Muscle layer of duodenum (tissue), 2 donors: ENCODE measurements around the gene KCND3.

Experiments
- H3K27ac ChIP-seq: one replicate; pipeline ENCODE4 v1.7.0; 2013; ENCODE audit warnings: mild to moderate bottlenecking, low read length
- H3K27me3 ChIP-seq: one replicate; pipeline ENCODE4 v1.7.0; 2013; ENCODE audit warnings: low read depth, mild to moderate bottlenecking, control low read depth, low read length
- H3K36me3 ChIP-seq, 2 donors: one replicate each; pipeline ENCODE4 v1.7.0; 2013; ENCODE audit warnings: low read length in 2 of 2, control low read depth in 1 of 2, mild to moderate bottlenecking in 1 of 2; ENCODE audit not compliant: insufficient read depth in 2 of 2, control insufficient read depth in 1 of 2
- H3K4me1 ChIP-seq, 2 donors: one replicate each; pipeline ENCODE4 v1.7.0; 2013; ENCODE audit warnings: low read length in 2 of 2, mild to moderate bottlenecking in 2 of 2, control low read depth in 1 of 2, moderate library complexity in 1 of 2; ENCODE audit not compliant: insufficient read depth in 2 of 2, control insufficient read depth in 1 of 2
- H3K4me3 ChIP-seq, 2 donors: one replicate each; pipeline ENCODE4 v1.7.0; 2013; ENCODE audit warnings: low read length in 2 of 2, low read depth in 1 of 2, mild to moderate bottlenecking in 1 of 2
- H3K9me3 ChIP-seq, 2 donors: one replicate each; pipeline ENCODE4 v1.7.0; 2013; ENCODE audit warnings: low read length in 2 of 2, control low read depth in 1 of 2, mild to moderate bottlenecking in 1 of 2; ENCODE audit not compliant: control insufficient read depth in 1 of 2
- donor health status: healthy.

KCND3 gene

GRCh38 chr1:111855260-111855659, 134.2 kb downstream of the KCND3 start:
- H3K4me3 ChIP-seq: no peak overlapping the region
- no peak overlapping the region for H3K27ac ChIP-seq
- no peaks in the 10 kb centered on the region for H3K9me3 ChIP-seq
- H3K27me3 ChIP-seq: no peaks in the 10 kb centered on the region
- H3K4me1 ChIP-seq: no peaks in the 10 kb centered on the region
- H3K36me3 ChIP-seq: no peaks in the 10 kb centered on the region

- Histone ChIP-seq H3K4me1 (no peaks in the 10 kb centered on the region), H3K36me3 (no peaks in the 10 kb centered on the region), H3K4me3 (no peak overlapping the region), H3K27ac (no peak overlapping the region), H3K9me3 (no peaks in the 10 kb centered on the region), H3K27me3 (no peaks in the 10 kb centered on the region)
Measured at GRCh38 chr1:111852261-111852721, 137.2 kb downstream of the KCND3 start.

GRCh38 chr1:111851552-111851951, 137.9 kb downstream of the KCND3 start:
- H3K27me3 ChIP-seq: no peaks in the 10 kb centered on the region
- no peaks in the 10 kb centered on the region for H3K36me3 ChIP-seq
- H3K4me1 ChIP-seq: no peaks in the 10 kb centered on the region
- no peaks in the 10 kb centered on the region for H3K9me3 ChIP-seq
- H3K27ac ChIP-seq: no peak overlapping the region
- H3K4me3 ChIP-seq: no peak overlapping the region

- no peaks in the 10 kb centered on the region for H3K36me3 ChIP-seq
- no peak overlapping the region for H3K27ac ChIP-seq
- no peak overlapping the region for H3K4me3 ChIP-seq
- H3K4me1 ChIP-seq: no peaks in the 10 kb centered on the region
- H3K9me3 ChIP-seq: no peaks in the 10 kb centered on the region
- no peaks in the 10 kb centered on the region for H3K27me3 ChIP-seq
Measured at GRCh38 chr1:111850109-111850508, 139.4 kb downstream of the KCND3 start.

GRCh38 chr1:111848852-111849545, 140.5 kb downstream of the KCND3 start:
- no peaks in the 10 kb centered on the region for H3K9me3 ChIP-seq
- no peaks in the 10 kb centered on the region for H3K4me1 ChIP-seq
- H3K36me3 ChIP-seq: no peaks in the 10 kb centered on the region
- H3K4me3 ChIP-seq: no peak overlapping the region
- H3K27ac ChIP-seq: no peak overlapping the region
- H3K27me3 ChIP-seq: no peaks in the 10 kb centered on the region

GRCh38 chr1:111847466-111847865, 142.0 kb downstream of the KCND3 start:
- Histone ChIP-seq H3K36me3 (no peaks in the 10 kb centered on the region), H3K4me3 (no peak overlapping the region), H3K27me3 (no peaks in the 10 kb centered on the region), H3K9me3 (no peaks in the 10 kb centered on the region), H3K4me1 (no peaks in the 10 kb centered on the region), H3K27ac (no peak overlapping the region)

- Histone ChIP-seq H3K27ac (no peak overlapping the region), H3K4me1 (no peaks in the 10 kb centered on the region), H3K36me3 (no peaks in the 10 kb centered on the region), H3K27me3 (no peaks in the 10 kb centered on the region), H3K4me3 (no peak overlapping the region), H3K9me3 (no peaks in the 10 kb centered on the region)
Measured at GRCh38 chr1:111846842-111847241, 142.6 kb downstream of the KCND3 start.

- Histone ChIP-seq H3K36me3 (no peaks in the 10 kb centered on the region), H3K27ac (no peak overlapping the region), H3K9me3 (no peaks in the 10 kb centered on the region), H3K4me3 (no peak overlapping the region), H3K27me3 (no peaks in the 10 kb centered on the region), H3K4me1 (no peaks in the 10 kb centered on the region)
Measured at GRCh38 chr1:111843177-111843576, 146.3 kb downstream of the KCND3 start.

- Histone ChIP-seq H3K27me3 (no peaks in the 10 kb centered on the region), H3K36me3 (no peaks in the 10 kb centered on the region), H3K9me3 (no peaks in the 10 kb centered on the region), H3K4me3 (no peak overlapping the region), H3K27ac (no peak overlapping the region), H3K4me1 (no peaks in the 10 kb centered on the region)
Measured at GRCh38 chr1:111842411-111842810, 147.1 kb downstream of the KCND3 start.

GRCh38 chr1:111841746-111842145, 147.7 kb downstream of the KCND3 start:
- H3K27ac ChIP-seq: no peak overlapping the region
- H3K9me3 ChIP-seq: no peaks in the 10 kb centered on the region
- H3K4me3 ChIP-seq: no peak overlapping the region
- no peaks in the 10 kb centered on the region for H3K36me3 ChIP-seq
- H3K4me1 ChIP-seq: no peaks in the 10 kb centered on the region
- H3K27me3 ChIP-seq: no peaks in the 10 kb centered on the region

GRCh38 chr1:111841189-111841588, 148.3 kb downstream of the KCND3 start:
- Histone ChIP-seq H3K27me3 (no peaks in the 10 kb centered on the region), H3K4me1 (no peaks in the 10 kb centered on the region), H3K4me3 (no peak overlapping the region), H3K9me3 (no peaks in the 10 kb centered on the region), H3K27ac (no peak overlapping the region), H3K36me3 (no peaks in the 10 kb centered on the region)

- no peaks in the 10 kb centered on the region for H3K27me3 ChIP-seq
- H3K4me1 ChIP-seq: no peaks in the 10 kb centered on the region
- H3K27ac ChIP-seq: no peak overlapping the region
- no peak overlapping the region for H3K4me3 ChIP-seq
- no peaks in the 10 kb centered on the region for H3K36me3 ChIP-seq
- no peaks in the 10 kb centered on the region for H3K9me3 ChIP-seq
Measured at GRCh38 chr1:111837393-111837792, 152.1 kb downstream of the KCND3 start.
